Tibial nerve (tissue), 4 donors: ENCODE measurements around the gene CKAP2L. TPM values are rescaled to one million over a fixed set of nuclear protein-coding genes. Genes with fewer than 3 reads are reported as not detected.

Source experiments
- DNase-seq, 2 donors: peaks; one replicate each; pipeline ENCODE4 v3.0.0-alpha.2; 2019; ENCODE audit warnings: low spot score in 2 of 2
- H3K27ac ChIP-seq, 4 donors: fragments of 200-600 bp; sonication (generic) in 3 of 4; one replicate each; pipeline ENCODE4 v1.5.1; 2017 to 2019; ENCODE audit warnings: mild to moderate bottlenecking in 1 of 4
- H3K27me3 ChIP-seq, 2 donors: fragments of 200-600 bp; sonication (generic) in 1 of 2; one replicate each; pipeline versions ENCODE4 v1.5.1 to v1.6.0; 2017 to 2019
- H3K36me3 ChIP-seq, 3 donors: fragments of 200-600 bp; sonication (generic); one replicate each; pipeline ENCODE4 v1.5.1; 2018 to 2019
- H3K4me1 ChIP-seq, 4 donors: fragments of 200-600 bp; sonication (generic) in 3 of 4; one replicate each; pipeline ENCODE4 v1.5.1; 2017 to 2019
- H3K4me3 ChIP-seq, 4 donors: fragments of 200-600 bp; sonication (generic) in 3 of 4; one replicate each; pipeline ENCODE4 v1.5.1; 2017 to 2019; ENCODE audit warnings: mild to moderate bottlenecking in 1 of 4, moderate library complexity in 1 of 4
- H3K9me3 ChIP-seq, 4 donors: fragments of 200-600 bp; sonication (generic) in 3 of 4; one replicate each; pipeline ENCODE4 v1.5.1; 2017 to 2019
- CTCF ChIP-seq, 5 experiments: fragments of 200-600 bp in 3 of 5; fragments of 450-650 bp in 2 of 5; sonication (generic) in 3 of 5; IDR thresholded peaks; one replicate each; pipeline ENCODE4 v1.5.1; 2016 to 2019; ENCODE audit warnings: antibody characterized with exemption in 5 of 5, mild to moderate bottlenecking in 3 of 5, moderate library complexity in 2 of 5
- EP300 ChIP-seq, 2 donors: sonication (generic); formaldehyde crosslinking; IDR thresholded peaks; one replicate each; pipeline ENCODE4 v1.6.1; 2017; ENCODE audit warnings: antibody characterized with exemption in 2 of 2, mild to moderate bottlenecking in 1 of 2
- POLR2A ChIP-seq, 2 donors: fragments of 450-650 bp; IDR thresholded peaks; one replicate each; pipeline ENCODE4 v1.6.1; 2017; ENCODE audit warnings: antibody characterized with exemption in 2 of 2, mild to moderate bottlenecking in 2 of 2, moderate library complexity in 2 of 2
- WGBS, 2 donors: methylation state at CpG; one replicate each; pipeline ENCODE4 v1.1.5; 2018; 5-methylcytosine and 5-hydroxymethylcytosine counted together
- total RNA-seq, 4 donors: library from RNA; depleted of rRNA; stranded (reverse); fragments of >200 nt; gene quantifications; one replicate each; pipeline ENCODE4 v1.1.0, GENCODE V29; 2016

CKAP2L gene
- total RNA-seq, 4 donors from 2014 or later: not detected

GRCh38 chr2:112790305-112790704, 25.9 kb upstream of the CKAP2L start:
- no peaks in the 10 kb centered on the region for H3K27me3 ChIP-seq
- H3K9me3 ChIP-seq: no peaks in the 10 kb centered on the region
- no peak for DNase-seq
- no peak overlapping the region for H3K27ac ChIP-seq
- H3K36me3 ChIP-seq: no peaks in the 10 kb centered on the region
- 85 to 90% methylated on average over 5 of the region's 5 CpGs for WGBS, 2 donors
- no peak overlapping the region for H3K4me3 ChIP-seq
- no peaks in the 10 kb centered on the region for H3K4me1 ChIP-seq
- no peak for TF ChIP-seq EP300 (IDR thresholded peaks at IDR 0.05)
- TF ChIP-seq POLR2A (IDR thresholded peaks at IDR 0.05): no peak
- no peak for TF ChIP-seq CTCF (IDR thresholded peaks at IDR 0.05)

GRCh38 chr2:112789186-112789585, 24.8 kb upstream of the CKAP2L start:
- H3K9me3 ChIP-seq: no peaks in the 10 kb centered on the region
- no peak overlapping the region for H3K27ac ChIP-seq
- no peaks in the 10 kb centered on the region for H3K36me3 ChIP-seq
- DNase-seq: no peak
- H3K27me3 ChIP-seq: no peaks in the 10 kb centered on the region
- no peak overlapping the region for H3K4me3 ChIP-seq
- TF ChIP-seq CTCF (IDR thresholded peaks at IDR 0.05) (no peak), POLR2A (IDR thresholded peaks at IDR 0.05) (no peak), EP300 (IDR thresholded peaks at IDR 0.05) (no peak)
- peaks cover 0 to 3% (median 0%) of the 10 kb centered on the region in 4 donors for H3K4me1 ChIP-seq
- 88 to 89% methylated on average over 1 of the region's 1 CpG for WGBS, 2 donors

- WGBS, 2 donors: 85 to 93% methylated on average over 3 of the region's 3 CpGs
- Histone ChIP-seq H3K27me3 (no peaks in the 10 kb centered on the region), H3K9me3 (no peaks in the 10 kb centered on the region), H3K4me1 (peaks cover 0 to 4% (median 0%) of the 10 kb centered on the region in 4 donors), H3K36me3 (no peaks in the 10 kb centered on the region), H3K4me3 (no peak overlapping the region), H3K27ac (no peak overlapping the region)
- TF ChIP-seq EP300 (IDR thresholded peaks at IDR 0.05): no peak
- no peak for TF ChIP-seq POLR2A (IDR thresholded peaks at IDR 0.05)
- TF ChIP-seq CTCF (IDR thresholded peaks at IDR 0.05): no peak
- DNase-seq: no peak
These were observed 24.2 kb upstream of the CKAP2L start for GRCh38 chr2:112788653-112789052.

DNA sequence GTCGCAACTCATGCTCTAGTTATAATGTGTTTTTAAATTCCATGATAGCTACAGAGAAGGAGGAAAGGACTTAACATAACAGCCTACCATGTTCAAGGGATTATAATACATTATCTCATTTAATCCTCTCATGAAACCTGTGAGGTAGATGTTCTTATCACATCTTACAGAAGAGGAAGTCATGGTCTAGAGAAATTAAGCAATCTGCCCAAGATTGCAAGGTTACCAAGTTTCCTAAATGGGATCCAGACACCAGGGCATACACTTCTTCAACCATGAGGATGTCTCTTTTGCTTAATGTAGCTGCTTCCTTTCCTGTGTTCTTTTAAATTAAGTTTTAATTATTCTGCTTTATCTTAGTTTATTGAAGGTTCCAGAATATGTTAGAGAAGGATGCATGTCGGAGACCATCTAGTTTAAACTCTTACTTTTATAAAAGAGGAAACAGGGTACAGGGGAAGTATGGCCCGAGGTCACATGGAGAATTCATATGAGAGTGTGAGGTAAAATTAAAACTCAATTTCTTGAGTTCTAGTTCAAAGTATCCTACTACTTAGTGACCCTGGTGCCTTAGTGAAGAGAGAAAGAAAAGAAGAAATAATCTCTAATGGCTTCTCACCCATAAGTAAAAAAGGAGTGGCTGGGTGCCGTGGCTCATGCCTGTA, 23.5 kb upstream of the CKAP2L start:
- Histone ChIP-seq H3K36me3 (no peaks in the 10 kb centered on the region), H3K4me1 (peaks cover 0 to 4% (median 0%) of the 10 kb centered on the region in 4 donors), H3K4me3 (no peak overlapping the region), H3K27me3 (no peaks in the 10 kb centered on the region), H3K27ac (no peak overlapping the region), H3K9me3 (no peaks in the 10 kb centered on the region)
- TF ChIP-seq POLR2A (IDR thresholded peaks at IDR 0.05) (no peak), EP300 (IDR thresholded peaks at IDR 0.05) (no peak), CTCF (IDR thresholded peaks at IDR 0.05) (no peak)
- WGBS, 2 donors: 78 to 81% methylated on average over 4 of the region's 4 CpGs
- DNase-seq: no peak

- Histone ChIP-seq H3K36me3 (no peaks in the 10 kb centered on the region), H3K9me3 (no peaks in the 10 kb centered on the region), H3K4me1 (peaks cover 0 to 4% (median 0%) of the 10 kb centered on the region in 4 donors), H3K4me3 (no peak overlapping the region), H3K27ac (no peak overlapping the region), H3K27me3 (no peaks in the 10 kb centered on the region)
- 78 to 91% methylated on average over 3 of the region's 3 CpGs for WGBS, 2 donors
- no peak for DNase-seq
- TF ChIP-seq EP300 (IDR thresholded peaks at IDR 0.05) (no peak), POLR2A (IDR thresholded peaks at IDR 0.05) (no peak), CTCF (IDR thresholded peaks at IDR 0.05) (no peak)
These were observed 22.9 kb upstream of the CKAP2L start for GRCh38 chr2:112787294-112787693.
